ENCODE results near the gene HRCT1.
"Not testable (repeated sequence)": the region's sequence is repeated elsewhere in the genome, so short reads cannot be mapped to it uniquely, and the experiment has no call there.

HRCT1 gene

GRCh38 chr9:35919212-35920008 lies 13.4 kb downstream of the HRCT1 start:
- no peak for DNase-seq

- no peak for DNase-seq
Measured at GRCh38 chr9:35920051-35920620, 14.1 kb downstream of the HRCT1 start.

- DNase-seq, result no peak
Measured at GRCh38 chr9:35923598-35923926, 17.6 kb downstream of the HRCT1 start.

GRCh38 chr9:35923927-35924763 lies 18.1 kb downstream of the HRCT1 start:
- DNase-seq, result peak; percentile 54

GRCh38 chr9:35928591-35929452 lies 22.8 kb downstream of the HRCT1 start:
- no peak for DNase-seq

GRCh38 chr9:35929453-35929718 lies 23.4 kb downstream of the HRCT1 start:
- DNase-seq, result no peak

GRCh38 chr9:35930521-35930920 lies 24.5 kb downstream of the HRCT1 start:
- no peak for DNase-seq

GRCh38 chr9:35930989-35931388 lies 25.0 kb downstream of the HRCT1 start:
- DNase-seq, result no peak

- peak; percentile 17 for DNase-seq
Measured at GRCh38 chr9:35932735-35933134, 26.7 kb downstream of the HRCT1 start.

- DNase-seq, result no peak
Measured at GRCh38 chr9:35933550-35934067, 27.6 kb downstream of the HRCT1 start.

- not testable (repeated sequence) for DNase-seq
Measured at GRCh38 chr9:35934069-35934468, 28.1 kb downstream of the HRCT1 start.

GRCh38 chr9:35935261-35935660 lies 29.3 kb downstream of the HRCT1 start:
- DNase-seq, result no peak

- no peak for DNase-seq
Measured at GRCh38 chr9:35935755-35936509, 29.9 kb downstream of the HRCT1 start.

GRCh38 chr9:35937227-35937626 lies 31.2 kb downstream of the HRCT1 start:
- DNase-seq, result no peak

- DNase-seq, result no peak
Measured at GRCh38 chr9:35938474-35939356, 32.7 kb downstream of the HRCT1 start.

GRCh38 chr9:35939679-35940250 lies 33.8 kb downstream of the HRCT1 start:
- DNase-seq, result no peak

GRCh38 chr9:35940458-35941407 lies 34.7 kb downstream of the HRCT1 start:
- peak; percentile 29 for DNase-seq

- no peak for DNase-seq
Measured at GRCh38 chr9:35942286-35942685, 36.3 kb downstream of the HRCT1 start.

GRCh38 chr9:35944173-35944572 lies 38.2 kb downstream of the HRCT1 start:
- DNase-seq, result no peak

- no peak for DNase-seq
Measured at GRCh38 chr9:35944841-35945240, 38.8 kb downstream of the HRCT1 start.
